A549 treated with RU486 at 1 μM for 4 hours (cell line): ENCODE measurements around the gene KCTD4. TPM values are rescaled to one million over a fixed set of nuclear protein-coding genes. Genes with fewer than 3 reads are reported as not detected.

Source experiments
- total RNA-seq: library from RNA; stranded (reverse); fragments of 200-300 nt; extraction: Qiagen RNA extraction; gene quantifications from 5 replicates; pipeline ENCODE4 v1.2.3, GENCODE V29; 2022; ENCODE audit warnings: low read depth

The KCTD4 gene
- total RNA-seq: not detected in 5 replicates

GRCh38 chr13:45200701-45201232 is at the start of gene KCTD4:
Gene KCTD4, minus strand, starts transcription at chr13:45201045. Its CDS starts 6,478 bp downstream, at chr13:45194567.

Other genes starting within 250 kb of the KCTD4 start
- gene NUFIP1, start 211.6 kb downstream of the KCTD4 start, total RNA-seq: 4.5 to 7.2 TPM (median 6.7 TPM) in 5 replicates
- gene GPALPP1, start 211.5 kb downstream of the KCTD4 start, total RNA-seq: 8.1 to 16.4 TPM (median 10.8 TPM) in 5 replicates
- 16.3 to 23.3 TPM (median 20.8 TPM) in 5 replicates for gene GTF2F2, start 80.5 kb downstream of the KCTD4 start, total RNA-seq
- 1,874 to 2,321 TPM (median 2,295 TPM) in 5 replicates for gene TPT1, start 140.1 kb upstream of the KCTD4 start, total RNA-seq
- gene SLC25A30, start 217.3 kb upstream of the KCTD4 start, total RNA-seq: 6.7 to 11.9 TPM (median 8.6 TPM) in 5 replicates